Endometrial microvascular endothelial cells (primary cell): Measurements from ENCODE around the gene KRIT1. TPM values are rescaled to one million over a fixed set of nuclear protein-coding genes. Genes with fewer than 3 reads are reported as not detected.
"Not testable (repeated sequence)": the region's sequence is repeated elsewhere in the genome, so short reads cannot be mapped to it uniquely, and the experiment has no call there.

Source experiments
- in situ Hi-C: cut with HindIII; loops from 2 replicates; pipeline ENCODE4 v1.10.0; 2017; ENCODE audit warnings: low sequenced_read_pairs, low pct_unique_long_range_greater_than_20kb; ENCODE audit errors: inconsistent ontology term
- total RNA-seq: library from RNA; depleted of rRNA; stranded (reverse); fragments of >200 nt; gene quantifications from one replicate; pipeline ENCODE4 v1.2.3, GENCODE V29; 2015; ENCODE audit errors: inconsistent ontology term

KRIT1 gene
- total RNA-seq = 25.9 TPM

- in situ Hi-C loops = no loop called here
Observed at GRCh38 chr7:92245487-92246359, at the start of gene KRIT1, which contains the start of gene ANKIB1. Gene KRIT1 (minus strand): TSS chr7:92245914. CDS start chr7:92242135, 3,779 bp downstream. Gene ANKIB1 (plus strand): TSS chr7:92245974. CDS start chr7:92294979, 49,005 bp downstream.

- in situ Hi-C loops = no loop called here
Observed at GRCh38 chr7:92295391-92295790, 49.7 kb upstream of the KRIT1 start.

GRCh38 chr7:92293896-92294590 is 48.3 kb upstream of the KRIT1 start:
- in situ Hi-C loops = no loop called here

GRCh38 chr7:92292981-92293380 is 47.3 kb upstream of the KRIT1 start:
- in situ Hi-C loops = no loop called here

GRCh38 chr7:92289321-92289720 is 43.6 kb upstream of the KRIT1 start:
- in situ Hi-C loops = no loop called here

- in situ Hi-C loops = no loop called here
Observed at GRCh38 chr7:92282930-92283329, 37.2 kb upstream of the KRIT1 start.

- in situ Hi-C loops = no loop called here
Observed at GRCh38 chr7:92282221-92282814, 36.6 kb upstream of the KRIT1 start.

- in situ Hi-C loops = no loop called here
Observed at GRCh38 chr7:92281031-92281430, 35.3 kb upstream of the KRIT1 start.

- in situ Hi-C loops = no loop called here
Observed at GRCh38 chr7:92279396-92280031, 33.8 kb upstream of the KRIT1 start.

- in situ Hi-C loops = no loop called here
Observed at GRCh38 chr7:92276460-92276864, 30.7 kb upstream of the KRIT1 start.

GRCh38 chr7:92275327-92275726 is 29.6 kb upstream of the KRIT1 start:
- in situ Hi-C loops = no loop called here

GRCh38 chr7:92268921-92269320 is 23.2 kb upstream of the KRIT1 start:
- in situ Hi-C loops = no loop called here

GRCh38 chr7:92266415-92267241 is 20.9 kb upstream of the KRIT1 start:
- in situ Hi-C loops = no loop called here

- in situ Hi-C loops = no loop called here
Observed at GRCh38 chr7:92260248-92260781, 14.6 kb upstream of the KRIT1 start.

- in situ Hi-C loops = no loop called here
Observed at GRCh38 chr7:92259610-92260247, 14.0 kb upstream of the KRIT1 start.

- in situ Hi-C loops = no loop called here
Observed at GRCh38 chr7:92259062-92259461, 13.3 kb upstream of the KRIT1 start.

GRCh38 chr7:92255308-92255707 is 9.6 kb upstream of the KRIT1 start:
- in situ Hi-C loops = no loop called here

- in situ Hi-C loops = not testable (repeated sequence)
Observed at GRCh38 chr7:92254800-92255199, 9.1 kb upstream of the KRIT1 start.
